IMR-90 (cell line): Measurements from ENCODE around the gene ITPKB. TPM values are rescaled to one million over a fixed set of nuclear protein-coding genes. Genes with fewer than 3 reads are reported as not detected.
A peak's percentile ranks its signal among the peaks of the same experiment; 100 is the strongest.

Experiments
- ATAC-seq: fragments of 200-7000 bp; cut with Tn5 transposase; 2 replicates; pipeline ENCODE4 v1.9.1; 2020; ENCODE audit warnings: low read depth, mild to moderate bottlenecking, moderate library complexity
- BruUV-seq: library from RNA; stranded (reverse); fragments of 400-500 nt; replicated peaks from 2 replicates; lab custom pipeline; 2021; lab: Mats Ljungman, UMichigan
- CTCF ChIA-PET: fragments of 300-600 bp; formaldehyde crosslinking; extraction: SDS; loops from one replicate; lab custom pipeline; 2021; ENCODE audit warnings: antibody characterized with exemption; lab: Yijun Ruan, JAX
- POLR2A ChIA-PET: fragments of 300-600 bp; sonication (Branson Sonifier 250); formaldehyde crosslinking; loops from one replicate; lab custom pipeline; 2022; ENCODE audit warnings: antibody characterized with exemption; ENCODE audit not compliant: unreplicated experiment; lab: Charles Lee
- DNase-seq: peaks from one replicate; pipeline ENCODE4 v3.0.0; 2013
- H2AFZ ChIP-seq: replicated peaks from 2 replicates; pipeline ENCODE3; 2013; ENCODE audit warnings: low read length, mild to moderate bottlenecking; ENCODE audit not compliant: poor library complexity
- H2AK5ac ChIP-seq: 2 replicates; pipeline ENCODE4 v1.6.1; 2013; ENCODE audit warnings: low read depth, low read length, inconsistent platforms
- H2AK9ac ChIP-seq: replicated peaks from 2 replicates; pipeline ENCODE3; 2013; ENCODE audit warnings: mild to moderate bottlenecking, low read depth, low read length, moderate library complexity; ENCODE audit not compliant: poor library complexity
- H2BK120ac ChIP-seq: 2 replicates; pipeline ENCODE4 v1.6.1; 2013; ENCODE audit warnings: low read depth, low read length, inconsistent platforms
- H2BK15ac ChIP-seq: 3 replicates; pipeline ENCODE4 v1.6.1; 2013; ENCODE audit warnings: low read depth, low read length, inconsistent platforms
- H2BK20ac ChIP-seq: 2 replicates; pipeline ENCODE4 v1.6.1; 2013; ENCODE audit warnings: low read depth, mild to moderate bottlenecking, inconsistent platforms, low read length, moderate library complexity
- H2BK5ac ChIP-seq: 2 replicates; pipeline ENCODE4 v1.6.1; 2013; ENCODE audit warnings: mild to moderate bottlenecking, low read depth, low read length, inconsistent platforms; ENCODE audit not compliant: poor library complexity, severe bottlenecking
- H3K14ac ChIP-seq: replicated peaks from 2 replicates; pipeline ENCODE4 v1.6.1; 2013; ENCODE audit warnings: low read depth, low read length, inconsistent platforms
- H3K18ac ChIP-seq: 2 replicates; pipeline ENCODE4 v1.6.1; 2013; ENCODE audit warnings: low read depth, low read length, control low read depth
- H3K23ac ChIP-seq: 2 replicates; pipeline ENCODE4 v1.6.1; 2013; ENCODE audit warnings: low read depth, low read length, inconsistent platforms
- H3K27ac ChIP-seq: 2 replicates; pipeline ENCODE4 v1.5.1; 2013; ENCODE audit warnings: mild to moderate bottlenecking, control low read depth, low read length; ENCODE audit not compliant: insufficient read depth
- H3K27me3 ChIP-seq: 2 replicates; pipeline ENCODE4 v1.6.1; 2013; ENCODE audit warnings: low read length; ENCODE audit not compliant: control insufficient read depth, insufficient read depth
- H3K36me3 ChIP-seq: 2 replicates; pipeline ENCODE4 v1.6.1; 2013; ENCODE audit warnings: low read length, mixed read lengths; ENCODE audit not compliant: control insufficient read depth, insufficient read depth
- H3K4ac ChIP-seq: 2 replicates; pipeline ENCODE4 v1.6.1; 2013; ENCODE audit warnings: low read depth, low read length, inconsistent platforms
- H3K4me1 ChIP-seq: 2 replicates; pipeline ENCODE4 v1.6.1; 2013; ENCODE audit warnings: low read length, mixed read lengths; ENCODE audit not compliant: control insufficient read depth, insufficient read depth
- H3K4me2 ChIP-seq: 2 replicates; pipeline ENCODE4 v1.6.1; 2013; ENCODE audit warnings: low read depth, mild to moderate bottlenecking, control low read depth, low read length, moderate library complexity
- H3K4me3 ChIP-seq: 2 replicates; pipeline ENCODE4 v1.5.1; 2013; ENCODE audit warnings: low read depth, mild to moderate bottlenecking, control low read depth, low read length, moderate library complexity; ENCODE audit not compliant: insufficient read depth
- H3K56ac ChIP-seq: 2 replicates; pipeline ENCODE4 v1.6.1; 2013; ENCODE audit warnings: low read length, inconsistent platforms; ENCODE audit not compliant: insufficient read depth; ENCODE audit errors: extremely low read depth
- H3K79me1 ChIP-seq, 2 experiments: 2 replicates each; pipeline ENCODE4 v1.6.1; 2013; ENCODE audit warnings: low read length in 2 of 2, inconsistent platforms in 1 of 2, low read depth in 1 of 2
- H3K9ac ChIP-seq: 2 replicates; pipeline ENCODE4 v1.6.1; 2013; ENCODE audit warnings: low read depth, low read length, control low read depth
- H3K9me1 ChIP-seq: 2 replicates; pipeline ENCODE4 v1.6.1; 2013; ENCODE audit warnings: low read length, inconsistent platforms; ENCODE audit not compliant: insufficient read depth
- H3K9me3 ChIP-seq: 2 replicates; pipeline ENCODE4 v1.6.1; 2013; ENCODE audit warnings: low read length; ENCODE audit not compliant: control insufficient read depth, insufficient read depth
- H4K20me1 ChIP-seq: 2 replicates; pipeline ENCODE4 v1.6.1; 2013; ENCODE audit warnings: low read length, inconsistent platforms; ENCODE audit not compliant: insufficient read depth
- H4K5ac ChIP-seq: 2 replicates; pipeline ENCODE4 v1.6.1; 2013; ENCODE audit warnings: mild to moderate bottlenecking, low read depth, low read length, control low read depth
- H4K8ac ChIP-seq, 2 experiments: 2 replicates each; pipeline ENCODE4 v1.6.1; 2013; ENCODE audit warnings: low read depth in 2 of 2, low read length in 2 of 2, control low read depth in 1 of 2, inconsistent platforms in 1 of 2
- H4K91ac ChIP-seq: 2 replicates; pipeline ENCODE4 v1.6.1; 2013; ENCODE audit warnings: low read depth, low read length, inconsistent platforms; ENCODE audit not compliant: insufficient read depth
- BHLHE40 ChIP-seq: fragments of 150-350 bp; IDR thresholded peaks from 2 replicates; pipeline ENCODE4 v1.6.1; 2016; ENCODE audit warnings: mild to moderate bottlenecking, low read depth, low read length
- CEBPB ChIP-seq: IDR thresholded peaks from 2 replicates; pipeline ENCODE4 v1.6.1; 2012; ENCODE audit warnings: low read depth, low read length, improper control_type of control experiment
- CHD1 ChIP-seq: IDR thresholded peaks from 2 replicates; pipeline ENCODE4 v1.6.1; 2012; ENCODE audit warnings: low read depth, low read length, improper control_type of control experiment
- MAFK ChIP-seq: IDR thresholded peaks from 2 replicates; pipeline ENCODE4 v1.6.1; 2012; ENCODE audit warnings: low read depth, low read length, improper control_type of control experiment
- MAZ ChIP-seq: IDR thresholded peaks from 2 replicates; pipeline ENCODE4 v1.6.1; 2012; ENCODE audit warnings: low read depth, mild to moderate bottlenecking, low read length, improper control_type of control experiment, moderate library complexity, borderline replicate concordance
- MXI1 ChIP-seq: IDR thresholded peaks from 2 replicates; pipeline ENCODE4 v1.6.1; 2012; ENCODE audit warnings: low read depth, mild to moderate bottlenecking, low read length, moderate library complexity, borderline replicate concordance
- NFE2L2 ChIP-seq: fragments of 150-350 bp; IDR thresholded peaks from 2 replicates; pipeline ENCODE4 v1.6.1; 2016; ENCODE audit warnings: low read depth, mild to moderate bottlenecking, low read length
- RAD21 ChIP-seq: IDR thresholded peaks from 2 replicates; pipeline ENCODE4 v1.6.1; 2012; ENCODE audit warnings: low read length, improper control_type of control experiment
- RCOR1 ChIP-seq: IDR thresholded peaks from 2 replicates; pipeline ENCODE4 v1.6.1; 2012; ENCODE audit warnings: mild to moderate bottlenecking, low read length, improper control_type of control experiment; ENCODE audit not compliant: insufficient replicate concordance
- RFX5 ChIP-seq: IDR thresholded peaks from 2 replicates; pipeline ENCODE4 v1.8.0; 2012; ENCODE audit warnings: low read depth, mild to moderate bottlenecking, low read length, moderate library complexity
- SMC3 ChIP-seq: fragments of 150-350 bp; IDR thresholded peaks from 2 replicates; pipeline ENCODE4 v1.6.1; 2016; ENCODE audit warnings: low read depth, mild to moderate bottlenecking, antibody characterized with exemption, low read length, moderate library complexity
- WGBS, 2 experiments: methylation state at CpG; one replicate each; pipeline versions ENCODE4 v1.1.5 to v1.1.7; 2013; ENCODE audit warnings: missing lambda C conversion rate in 2 of 2; ENCODE audit not compliant: insufficient read length in 1 of 2; ENCODE audit errors: extremely low coverage in 2 of 2; 5-methylcytosine and 5-hydroxymethylcytosine counted together
- dilution Hi-C: fragments of 300-500 bp; cut with HindIII; formaldehyde crosslinking; loops from one replicate; pipeline ENCODE4 v1.14.3; 2018; ENCODE audit warnings: low sequenced_read_pairs; ENCODE audit not compliant: unreplicated experiment
- in situ Hi-C: fragments of 300-500 bp; cut with MboI; formaldehyde crosslinking; loops from 3 replicates; pipeline ENCODE4 v1.14.3; 2019; ENCODE audit warnings: low sequenced_read_pairs, inconsistent platforms, mixed read lengths
- intact Hi-C: fragments of 100-400 bp; cut with micrococcal nuclease; formaldehyde crosslinking; loops from 2 replicates; pipeline ENCODE4 v1.10.0; 2022
- polyA plus RNA-seq, 3 experiments: library from polyadenylated mRNA; depleted of rRNA; stranded (reverse); fragments of >200 nt; gene quantifications; 2 replicates each; pipeline ENCODE4 v1.2.3, GENCODE V29; 2012; ENCODE audit warnings: low replicate concordance in 1 of 3
- total RNA-seq: library from RNA; depleted of rRNA; stranded (reverse); fragments of >200 nt; gene quantifications from 2 replicates; pipeline ENCODE4 v1.2.3, GENCODE V29; 2012
- TF ChIP-seq, protein P1 (sequence below): conservative IDR thresholded peaks from 2 replicates; pipeline ENCODE4 v1.5.1; 2012; ENCODE audit warnings: mild to moderate bottlenecking, low read depth, low read length, improper control_type of control experiment
- TF ChIP-seq, protein P2 (sequence below): fragments of 150-350 bp; IDR thresholded peaks from 2 replicates; pipeline ENCODE4 v1.6.1; 2017; ENCODE audit warnings: mild to moderate bottlenecking, antibody characterized with exemption, low read length, low read depth
- TF ChIP-seq, protein P3 (sequence below): fragments of 150-350 bp; IDR thresholded peaks from 2 replicates; pipeline ENCODE4 v1.6.1; 2016; ENCODE audit warnings: low read depth, mild to moderate bottlenecking, low read length, moderate library complexity, borderline replicate concordance

Gene ITPKB
- total and polyA plus RNA-seq, 2 of the 4 experiments (the other 2 are of a cell fraction), result 0.72 to 1.4 TPM

DNA sequence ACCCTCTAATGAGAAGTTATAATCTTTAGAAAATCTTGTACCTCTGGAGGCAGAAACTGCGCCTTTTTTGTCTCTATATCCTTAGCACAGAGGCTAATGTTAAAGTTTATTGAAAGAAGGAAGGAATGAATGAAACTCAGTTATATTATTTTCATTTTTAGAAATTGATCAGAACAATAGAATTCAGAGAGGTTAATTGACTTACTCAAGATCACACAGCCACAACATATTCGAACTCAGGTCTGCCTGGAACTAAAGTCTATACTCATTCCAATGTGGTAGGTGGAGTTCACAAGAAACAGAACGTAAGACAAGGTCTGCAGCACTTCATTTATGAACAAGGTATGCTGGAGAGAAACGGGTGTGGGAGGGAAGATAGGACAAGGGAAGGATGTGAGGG lies 23.0 kb upstream of the ITPKB start:
- Histone ChIP-seq H2AK9ac (no peak overlapping the region), H3K4me1 (peaks cover 6% of the 10 kb centered on the region), H3K9ac (no peak overlapping the region), H2BK20ac (no peak overlapping the region), H2BK5ac (no peak overlapping the region), H3K36me3 (no peaks in the 10 kb centered on the region), H3K14ac (no peak overlapping the region), H3K23ac (no peak overlapping the region), H2BK15ac (no peak overlapping the region), H2AK5ac (0 out of 2 replicates have a peak overlapping the region, but pooled peaks have one; percentile 35), H3K4me2 (no peak overlapping the region), H3K4ac (no peak overlapping the region), H3K4me3 (no peak overlapping the region), H3K9me1 (peaks cover 9% of the 10 kb centered on the region; the same call in 1 of the 2 replicates), H3K79me1 (no peaks in the 10 kb centered on the region), H4K20me1 (no peaks in the 10 kb centered on the region; the same call in 1 of the 2 replicates), H3K27me3 (peaks cover 4% of the 10 kb centered on the region), H3K27ac (no peak overlapping the region), H4K8ac (no peak overlapping the region), H3K56ac (no peak overlapping the region), H4K5ac (no peak overlapping the region), H3K18ac (no peak overlapping the region), H4K91ac (no peak overlapping the region), H2BK120ac (no peak overlapping the region), H3K9me3 (no peaks in the 10 kb centered on the region), H2AFZ (no peak overlapping the region)
- ChIA-PET POLR2A (no interaction called here), CTCF (no interaction called here)
- in situ Hi-C loops (no loop called here), intact Hi-C loops (no loop called here), dilution Hi-C loops (no loop called here)
- DNase-seq (no peak), ATAC-seq (no peak)
- 50% methylated on average over 1 of the region's 4 CpGs; no CpG with 5 or more reads in 1 of the 2 experiments for WGBS, 2 experiments
- TF ChIP-seq RFX5 (no peak), MXI1 (no peak), RCOR1 (no peak), RAD21 (no peak), CHD1 (no peak), NFE2L2 (no peak), MAZ (no peak), BHLHE40 (no peak), SMC3 (no peak), MAFK (no peak), CEBPB (no peak)
- TF ChIP-seq, protein P1, sequence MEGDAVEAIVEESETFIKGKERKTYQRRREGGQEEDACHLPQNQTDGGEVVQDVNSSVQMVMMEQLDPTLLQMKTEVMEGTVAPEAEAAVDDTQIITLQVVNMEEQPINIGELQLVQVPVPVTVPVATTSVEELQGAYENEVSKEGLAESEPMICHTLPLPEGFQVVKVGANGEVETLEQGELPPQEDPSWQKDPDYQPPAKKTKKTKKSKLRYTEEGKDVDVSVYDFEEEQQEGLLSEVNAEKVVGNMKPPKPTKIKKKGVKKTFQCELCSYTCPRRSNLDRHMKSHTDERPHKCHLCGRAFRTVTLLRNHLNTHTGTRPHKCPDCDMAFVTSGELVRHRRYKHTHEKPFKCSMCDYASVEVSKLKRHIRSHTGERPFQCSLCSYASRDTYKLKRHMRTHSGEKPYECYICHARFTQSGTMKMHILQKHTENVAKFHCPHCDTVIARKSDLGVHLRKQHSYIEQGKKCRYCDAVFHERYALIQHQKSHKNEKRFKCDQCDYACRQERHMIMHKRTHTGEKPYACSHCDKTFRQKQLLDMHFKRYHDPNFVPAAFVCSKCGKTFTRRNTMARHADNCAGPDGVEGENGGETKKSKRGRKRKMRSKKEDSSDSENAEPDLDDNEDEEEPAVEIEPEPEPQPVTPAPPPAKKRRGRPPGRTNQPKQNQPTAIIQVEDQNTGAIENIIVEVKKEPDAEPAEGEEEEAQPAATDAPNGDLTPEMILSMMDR, result no peak
- TF ChIP-seq, protein P2, sequence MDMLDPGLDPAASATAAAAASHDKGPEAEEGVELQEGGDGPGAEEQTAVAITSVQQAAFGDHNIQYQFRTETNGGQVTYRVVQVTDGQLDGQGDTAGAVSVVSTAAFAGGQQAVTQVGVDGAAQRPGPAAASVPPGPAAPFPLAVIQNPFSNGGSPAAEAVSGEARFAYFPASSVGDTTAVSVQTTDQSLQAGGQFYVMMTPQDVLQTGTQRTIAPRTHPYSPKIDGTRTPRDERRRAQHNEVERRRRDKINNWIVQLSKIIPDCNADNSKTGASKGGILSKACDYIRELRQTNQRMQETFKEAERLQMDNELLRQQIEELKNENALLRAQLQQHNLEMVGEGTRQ, result no peak
- TF ChIP-seq, protein P3, sequence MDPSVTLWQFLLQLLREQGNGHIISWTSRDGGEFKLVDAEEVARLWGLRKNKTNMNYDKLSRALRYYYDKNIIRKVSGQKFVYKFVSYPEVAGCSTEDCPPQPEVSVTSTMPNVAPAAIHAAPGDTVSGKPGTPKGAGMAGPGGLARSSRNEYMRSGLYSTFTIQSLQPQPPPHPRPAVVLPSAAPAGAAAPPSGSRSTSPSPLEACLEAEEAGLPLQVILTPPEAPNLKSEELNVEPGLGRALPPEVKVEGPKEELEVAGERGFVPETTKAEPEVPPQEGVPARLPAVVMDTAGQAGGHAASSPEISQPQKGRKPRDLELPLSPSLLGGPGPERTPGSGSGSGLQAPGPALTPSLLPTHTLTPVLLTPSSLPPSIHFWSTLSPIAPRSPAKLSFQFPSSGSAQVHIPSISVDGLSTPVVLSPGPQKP, result no peak
- no TSS peak for BruUV-seq
